Erythroblast (primary cell): ENCODE results near the gene BOLA3.
"Not testable (repeated sequence)": the region's sequence is repeated elsewhere in the genome, so short reads cannot be mapped to it uniquely, and the experiment has no call there.

ENCODE experiments used
- DNase-seq, 2 experiments: peaks; one replicate each; lab custom pipeline; 2025; lab: John Stamatoyannopoulos, UW
- GATA1 ChIP-seq: IDR thresholded peaks from 2 replicates; pipeline ENCODE4 v1.6.1; 2011; ENCODE audit warnings: low read depth, mild to moderate bottlenecking, control low read depth, low read length, moderate library complexity
- POLR2A ChIP-seq: IDR thresholded peaks from 2 replicates; pipeline ENCODE4 v1.6.1; 2011; ENCODE audit warnings: mild to moderate bottlenecking, low read length

The BOLA3 gene

GRCh38 chr2:74137651-74138599, 9.8 kb downstream of the BOLA3 start:
- peak; percentile 34 to 35 for DNase-seq
- no peak for TF ChIP-seq POLR2A
- TF ChIP-seq GATA1: no peak

GRCh38 chr2:74131901-74132300, 15.8 kb downstream of the BOLA3 start:
- DNase-seq: peak; percentile 69 to 89
- no peak for TF ChIP-seq GATA1
- no peak for TF ChIP-seq POLR2A

- peak in 1 of 2 experiments; percentile 18 for DNase-seq
- TF ChIP-seq GATA1 (no peak), POLR2A (no peak)
These were observed 17.3 kb downstream of the BOLA3 start for GRCh38 chr2:74130211-74130995.

- DNase-seq: no peak
- TF ChIP-seq POLR2A: no peak
- TF ChIP-seq GATA1: no peak
These were observed 19.5 kb downstream of the BOLA3 start for GRCh38 chr2:74128206-74128605.

GRCh38 chr2:74123955-74124354, 23.8 kb downstream of the BOLA3 start:
- DNase-seq: not testable (repeated sequence)

GRCh38 chr2:74121846-74122245, 25.9 kb downstream of the BOLA3 start:
- peak; percentile 12 to 22 for DNase-seq

- TF ChIP-seq POLR2A: peak; percentile 57
- no peak for TF ChIP-seq GATA1
- DNase-seq: peak; percentile 91 to 93
These were observed 27.5 kb downstream of the BOLA3 start for GRCh38 chr2:74119912-74120825.

- TF ChIP-seq GATA1 (no peak), POLR2A (no peak)
- peak; percentile 46 to 55 for DNase-seq
These were observed 28.4 kb downstream of the BOLA3 start for GRCh38 chr2:74119339-74119738.

- DNase-seq: peak in 1 of 2 experiments; percentile 16
These were observed 36.3 kb downstream of the BOLA3 start for GRCh38 chr2:74111380-74111779.

GRCh38 chr2:74110537-74110936, 37.2 kb downstream of the BOLA3 start:
- TF ChIP-seq GATA1: no peak
- TF ChIP-seq POLR2A: no peak
- DNase-seq: no peak

More at GRCh38 chr2:74111380-74111779, 36.3 kb downstream of the BOLA3 start:
- TF ChIP-seq POLR2A: no peak
- TF ChIP-seq GATA1: no peak

GRCh38 chr2:74109551-74109950, 38.2 kb downstream of the BOLA3 start:
- TF ChIP-seq POLR2A: no peak
- no peak for TF ChIP-seq GATA1

GRCh38 chr2:74107071-74107470, 40.6 kb downstream of the BOLA3 start:
- no peak for DNase-seq
- no peak for TF ChIP-seq POLR2A
- no peak for TF ChIP-seq GATA1

More at GRCh38 chr2:74109551-74109950, 38.2 kb downstream of the BOLA3 start:
- DNase-seq: no peak

GRCh38 chr2:74105413-74105812, 42.3 kb downstream of the BOLA3 start:
- TF ChIP-seq GATA1: no peak
- no peak for TF ChIP-seq POLR2A
- DNase-seq: no peak
